ENCODE results near the gene DENND4A. TPM values are rescaled to one million over a fixed set of nuclear protein-coding genes. Genes with fewer than 3 reads are reported as not detected.

DENND4A gene
- total and polyA plus RNA-seq, 9 of the 15 experiments (the other 6 are each of a cell fraction or from before 2014, with no cell fraction given), result 6.8 to 32.3 (median 19.9) TPM

GRCh38 chr15:65837301-65838294 lies 45.5 kb upstream of the DENND4A start (continued):
- TF ChIP-seq ZBTB11 (CRISPR knock-in tag; IDR thresholded peaks at IDR 0.05), result peak in 1 of 3 experiments; percentile 70; a peak in 2 of 6 replicates
- no peak for TF ChIP-seq HMGXB4 (CRISPR knock-in tag; IDR thresholded peaks at IDR 0.05)
- no peak for TF ChIP-seq PTBP1 (IDR thresholded peaks at IDR 0.05; ENCODE audit: low read depth, low read length)
- no peak for TF ChIP-seq E2F3 (CRISPR knock-in tag; IDR thresholded peaks at IDR 0.05)
- no peak for TF ChIP-seq ZKSCAN8 (CRISPR knock-in tag; IDR thresholded peaks at IDR 0.05)
- no peak for TF ChIP-seq E2F4 (CRISPR knock-in tag; IDR thresholded peaks at IDR 0.05; ENCODE audit: low read depth)
- TF ChIP-seq ZNF707 (CRISPR knock-in tag; conservative IDR thresholded peaks at IDR 0.05), result no peak
- no peak for TF ChIP-seq TCFL5 (CRISPR knock-in tag; conservative IDR thresholded peaks at IDR 0.05)
- no peak for TF ChIP-seq HOMEZ (CRISPR knock-in tag; IDR thresholded peaks at IDR 0.05)
- no peak for TF ChIP-seq ZBTB43 (CRISPR knock-in tag; IDR thresholded peaks at IDR 0.05)
- TF ChIP-seq RBM25 (IDR thresholded peaks at IDR 0.05; ENCODE audit: low read depth, low read length, severe bottlenecking), result no peak
- TF ChIP-seq FOXJ3 (CRISPR knock-in tag; IDR thresholded peaks at IDR 0.05), result no peak
